ENCODE measurements around the gene SDK1. TPM values are rescaled to one million over a fixed set of nuclear protein-coding genes. Genes with fewer than 3 reads are reported as not detected.

Gene SDK1
- polyA plus RNA-seq, 4 donors: 0.27 to 5.0 (median 2.1) TPM; not detected in 1

- 76 to 94% (median 83%) methylated on average over 5 of the region's 5 CpGs for WGBS, 3 donors
Observed at GRCh38 chr7:4222676-4223075, 921.6 kb downstream of the SDK1 start.

GRCh38 chr7:4225361-4225771, 924.3 kb downstream of the SDK1 start:
- no peaks in the 10 kb centered on the region for H3K9me3 ChIP-seq (ENCODE audit: control insufficient read depth in 2 of 2, insufficient read depth in 1 of 2, low read depth in 1 of 2, low read length in 1 of 2)
- no peaks in the 10 kb centered on the region for H3K36me3 ChIP-seq (ENCODE audit: control insufficient read depth in 3 of 3, insufficient read depth in 2 of 3, low read depth in 1 of 3, low read length in 3 of 3)
- no peaks in the 10 kb centered on the region for H3K4me1 ChIP-seq (ENCODE audit: control insufficient read depth in 3 of 3, insufficient read depth in 2 of 3, low read depth in 1 of 3, low read length in 2 of 3)
- no peak overlapping the region for H3K27ac ChIP-seq (ENCODE audit: low read depth in 1 of 3, low read length in 2 of 3)
- no peak overlapping the region for H3K4me3 ChIP-seq (ENCODE audit: low read depth in 1 of 3, low read length in 3 of 3)
- no peak for FAIRE-seq
- no peak for DNase-seq
- H3K27me3 ChIP-seq (ENCODE audit: control insufficient read depth in 3 of 3, insufficient read depth in 3 of 3, low read length in 3 of 3): no peaks in the 10 kb centered on the region
- WGBS, 3 donors: 94 to 96% (median 95%) methylated on average over 18 of the region's 18 CpGs

More at GRCh38 chr7:4222676-4223075, 921.6 kb downstream of the SDK1 start:
- no peak for DNase-seq
- H3K36me3 ChIP-seq (ENCODE audit: control insufficient read depth in 3 of 3, insufficient read depth in 2 of 3, low read depth in 1 of 3, low read length in 3 of 3): no peaks in the 10 kb centered on the region
- H3K4me3 ChIP-seq (ENCODE audit: low read depth in 1 of 3, low read length in 3 of 3): no peak overlapping the region
- H3K27me3 ChIP-seq (ENCODE audit: control insufficient read depth in 3 of 3, insufficient read depth in 3 of 3, low read length in 3 of 3): no peaks in the 10 kb centered on the region
- H3K4me1 ChIP-seq (ENCODE audit: control insufficient read depth in 3 of 3, insufficient read depth in 2 of 3, low read depth in 1 of 3, low read length in 2 of 3): no peaks in the 10 kb centered on the region
- H3K27ac ChIP-seq (ENCODE audit: low read depth in 1 of 3, low read length in 2 of 3): no peak overlapping the region
- no peaks in the 10 kb centered on the region for H3K9me3 ChIP-seq (ENCODE audit: control insufficient read depth in 2 of 2, insufficient read depth in 1 of 2, low read depth in 1 of 2, low read length in 1 of 2)
- no peak for FAIRE-seq

GRCh38 chr7:4225881-4226523, 925.0 kb downstream of the SDK1 start:
- no peak for FAIRE-seq
- H3K4me1 ChIP-seq (ENCODE audit: control insufficient read depth in 3 of 3, insufficient read depth in 2 of 3, low read depth in 1 of 3, low read length in 2 of 3): no peaks in the 10 kb centered on the region
- H3K27ac ChIP-seq (ENCODE audit: low read depth in 1 of 3, low read length in 2 of 3): no peak overlapping the region
- H3K36me3 ChIP-seq (ENCODE audit: control insufficient read depth in 3 of 3, insufficient read depth in 2 of 3, low read depth in 1 of 3, low read length in 3 of 3): no peaks in the 10 kb centered on the region
- WGBS, 3 donors: 81 to 90% (median 89%) methylated on average over 21 of the region's 21 CpGs
- no peaks in the 10 kb centered on the region for H3K27me3 ChIP-seq (ENCODE audit: control insufficient read depth in 3 of 3, insufficient read depth in 3 of 3, low read length in 3 of 3)
- no peak for DNase-seq
- no peaks in the 10 kb centered on the region for H3K9me3 ChIP-seq (ENCODE audit: control insufficient read depth in 2 of 2, insufficient read depth in 1 of 2, low read depth in 1 of 2, low read length in 1 of 2)
- no peak overlapping the region for H3K4me3 ChIP-seq (ENCODE audit: low read depth in 1 of 3, low read length in 3 of 3)

GRCh38 chr7:4226524-4226882, 925.5 kb downstream of the SDK1 start:
- FAIRE-seq (no peak), DNase-seq (no peak)
- no peak overlapping the region for H3K4me3 ChIP-seq (ENCODE audit: low read depth in 1 of 3, low read length in 3 of 3)
- no peaks in the 10 kb centered on the region for H3K27me3 ChIP-seq (ENCODE audit: control insufficient read depth in 3 of 3, insufficient read depth in 3 of 3, low read length in 3 of 3)
- H3K36me3 ChIP-seq (ENCODE audit: control insufficient read depth in 3 of 3, insufficient read depth in 2 of 3, low read depth in 1 of 3, low read length in 3 of 3): no peaks in the 10 kb centered on the region
- 77 to 81% (median 78%) methylated on average over 6 of the region's 6 CpGs for WGBS, 3 donors
- H3K4me1 ChIP-seq (ENCODE audit: control insufficient read depth in 3 of 3, insufficient read depth in 2 of 3, low read depth in 1 of 3, low read length in 2 of 3): no peaks in the 10 kb centered on the region
- no peaks in the 10 kb centered on the region for H3K9me3 ChIP-seq (ENCODE audit: control insufficient read depth in 2 of 2, insufficient read depth in 1 of 2, low read depth in 1 of 2, low read length in 1 of 2)
- no peak overlapping the region for H3K27ac ChIP-seq (ENCODE audit: low read depth in 1 of 3, low read length in 2 of 3)

GRCh38 chr7:4227105-4228010, 926.3 kb downstream of the SDK1 start:
- H3K4me3 ChIP-seq (ENCODE audit: low read depth in 1 of 3, low read length in 3 of 3): no peak overlapping the region
- FAIRE-seq (no peak), DNase-seq (no peak)
- H3K9me3 ChIP-seq (ENCODE audit: control insufficient read depth in 2 of 2, insufficient read depth in 1 of 2, low read depth in 1 of 2, low read length in 1 of 2): no peaks in the 10 kb centered on the region
- no peaks in the 10 kb centered on the region for H3K27me3 ChIP-seq (ENCODE audit: control insufficient read depth in 3 of 3, insufficient read depth in 3 of 3, low read length in 3 of 3)
- no peaks in the 10 kb centered on the region for H3K4me1 ChIP-seq (ENCODE audit: control insufficient read depth in 3 of 3, insufficient read depth in 2 of 3, low read depth in 1 of 3, low read length in 2 of 3)
- 83 to 88% (median 85%) methylated on average over 22 of the region's 22 CpGs for WGBS, 3 donors
- H3K27ac ChIP-seq (ENCODE audit: low read depth in 1 of 3, low read length in 2 of 3): no peak overlapping the region
- no peaks in the 10 kb centered on the region for H3K36me3 ChIP-seq (ENCODE audit: control insufficient read depth in 3 of 3, insufficient read depth in 2 of 3, low read depth in 1 of 3, low read length in 3 of 3)

GRCh38 chr7:4230352-4230751, 929.3 kb downstream of the SDK1 start:
- no peak overlapping the region for H3K4me3 ChIP-seq (ENCODE audit: low read depth in 1 of 3, low read length in 3 of 3)
- H3K27ac ChIP-seq (ENCODE audit: low read depth in 1 of 3, low read length in 2 of 3): no peak overlapping the region
- H3K27me3 ChIP-seq (ENCODE audit: control insufficient read depth in 3 of 3, insufficient read depth in 3 of 3, low read length in 3 of 3): no peaks in the 10 kb centered on the region
- DNase-seq: no peak
- H3K4me1 ChIP-seq (ENCODE audit: control insufficient read depth in 3 of 3, insufficient read depth in 2 of 3, low read depth in 1 of 3, low read length in 2 of 3): peaks cover 0 to 17% (median 0%) of the 10 kb centered on the region in 3 donors
- H3K9me3 ChIP-seq (ENCODE audit: control insufficient read depth in 2 of 2, insufficient read depth in 1 of 2, low read depth in 1 of 2, low read length in 1 of 2): no peaks in the 10 kb centered on the region
- H3K36me3 ChIP-seq (ENCODE audit: control insufficient read depth in 3 of 3, insufficient read depth in 2 of 3, low read depth in 1 of 3, low read length in 3 of 3): peaks cover 0 to 12% (median 0%) of the 10 kb centered on the region in 3 donors
- FAIRE-seq: no peak

- Histone ChIP-seq H3K9me3 (ENCODE audit: control insufficient read depth in 2 of 2, insufficient read depth in 1 of 2, low read depth in 1 of 2, low read length in 1 of 2) (no peaks in the 10 kb centered on the region), H3K36me3 (ENCODE audit: control insufficient read depth in 3 of 3, insufficient read depth in 2 of 3, low read depth in 1 of 3, low read length in 3 of 3) (peaks cover 0 to 14% (median 0%) of the 10 kb centered on the region in 3 donors), H3K4me3 (ENCODE audit: low read depth in 1 of 3, low read length in 3 of 3) (no peak overlapping the region), H3K27ac (ENCODE audit: low read depth in 1 of 3, low read length in 2 of 3) (no peak overlapping the region), H3K4me1 (ENCODE audit: control insufficient read depth in 3 of 3, insufficient read depth in 2 of 3, low read depth in 1 of 3, low read length in 2 of 3) (peaks cover 0 to 29% (median 0%) of the 10 kb centered on the region in 3 donors), H3K27me3 (ENCODE audit: control insufficient read depth in 3 of 3, insufficient read depth in 3 of 3, low read length in 3 of 3) (no peaks in the 10 kb centered on the region)
- DNase-seq (no peak), FAIRE-seq (no peak)
- 84 to 90% (median 89%) methylated on average over 15 of the region's 15 CpGs for WGBS, 3 donors
Observed at GRCh38 chr7:4233146-4233545, 932.1 kb downstream of the SDK1 start.

GRCh38 chr7:4233621-4234497, 932.8 kb downstream of the SDK1 start:
- FAIRE-seq: no peak
- Histone ChIP-seq H3K27ac (ENCODE audit: low read depth in 1 of 3, low read length in 2 of 3) (no peak overlapping the region), H3K36me3 (ENCODE audit: control insufficient read depth in 3 of 3, insufficient read depth in 2 of 3, low read depth in 1 of 3, low read length in 3 of 3) (peaks cover 0 to 17% (median 0%) of the 10 kb centered on the region in 3 donors), H3K9me3 (ENCODE audit: control insufficient read depth in 2 of 2, insufficient read depth in 1 of 2, low read depth in 1 of 2, low read length in 1 of 2) (no peaks in the 10 kb centered on the region), H3K4me3 (ENCODE audit: low read depth in 1 of 3, low read length in 3 of 3) (no peak overlapping the region), H3K27me3 (ENCODE audit: control insufficient read depth in 3 of 3, insufficient read depth in 3 of 3, low read length in 3 of 3) (no peaks in the 10 kb centered on the region), H3K4me1 (ENCODE audit: control insufficient read depth in 3 of 3, insufficient read depth in 2 of 3, low read depth in 1 of 3, low read length in 2 of 3) (peaks cover 0 to 31% (median 0%) of the 10 kb centered on the region in 3 donors)
- DNase-seq: peak in 1 of 2 donors; percentile 64
- WGBS, 3 donors: 85 to 90% (median 87%) methylated on average over 26 of the region's 26 CpGs

Data from small intestine (tissue), 7 donors.